Breast epithelium (tissue), 3 donors: ENCODE data around the gene ZNF143.

Source experiments
- POLR2A ChIP-seq: fragments of 450-650 bp; IDR thresholded peaks from one replicate; pipeline ENCODE4 v1.6.1; 2016; ENCODE audit warnings: antibody characterized with exemption, mild to moderate bottlenecking, moderate library complexity
- POLR2AphosphoS5 ChIP-seq, 3 donors: sonication (generic); formaldehyde crosslinking; IDR thresholded peaks; one replicate each; pipeline ENCODE4 v1.6.1; 2017; ENCODE audit warnings: antibody characterized with exemption in 3 of 3
- TF ChIP-seq, protein P1 (sequence below), 3 donors: fragments of 450-650 bp; IDR thresholded peaks; one replicate each; pipeline ENCODE4 v1.5.1; 2016 to 2017; ENCODE audit warnings: antibody characterized with exemption in 3 of 3, mild to moderate bottlenecking in 3 of 3, moderate library complexity in 3 of 3

DNA sequence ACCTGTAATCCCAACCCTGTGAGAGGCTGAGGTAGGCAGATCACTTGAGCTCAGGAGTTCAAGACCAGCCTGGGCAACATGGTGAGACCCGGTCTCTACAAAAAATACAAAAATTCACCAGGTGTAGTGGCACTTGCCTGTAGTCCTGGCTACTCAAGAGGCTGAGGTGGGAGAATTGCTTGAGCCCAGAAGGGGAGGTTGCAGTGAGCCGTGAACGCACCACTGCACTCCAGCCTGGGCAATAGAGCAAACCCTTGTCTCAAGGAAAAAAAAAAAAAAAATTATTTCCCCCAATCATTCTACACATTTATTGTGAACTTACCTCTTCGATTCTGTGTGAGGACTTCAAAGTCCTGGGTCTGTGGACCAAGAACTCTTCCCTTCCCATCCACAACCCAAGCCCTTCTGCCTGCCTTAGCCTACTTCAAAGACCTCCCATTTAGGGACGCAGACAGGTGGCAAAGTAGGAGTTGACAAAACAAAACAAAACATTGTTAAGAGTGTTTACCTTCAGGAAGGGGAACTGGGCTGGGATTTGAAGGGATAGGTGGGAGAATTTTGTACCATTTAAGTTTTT is 108.9 kb downstream of the ZNF143 start:
- TF ChIP-seq, protein P1, sequence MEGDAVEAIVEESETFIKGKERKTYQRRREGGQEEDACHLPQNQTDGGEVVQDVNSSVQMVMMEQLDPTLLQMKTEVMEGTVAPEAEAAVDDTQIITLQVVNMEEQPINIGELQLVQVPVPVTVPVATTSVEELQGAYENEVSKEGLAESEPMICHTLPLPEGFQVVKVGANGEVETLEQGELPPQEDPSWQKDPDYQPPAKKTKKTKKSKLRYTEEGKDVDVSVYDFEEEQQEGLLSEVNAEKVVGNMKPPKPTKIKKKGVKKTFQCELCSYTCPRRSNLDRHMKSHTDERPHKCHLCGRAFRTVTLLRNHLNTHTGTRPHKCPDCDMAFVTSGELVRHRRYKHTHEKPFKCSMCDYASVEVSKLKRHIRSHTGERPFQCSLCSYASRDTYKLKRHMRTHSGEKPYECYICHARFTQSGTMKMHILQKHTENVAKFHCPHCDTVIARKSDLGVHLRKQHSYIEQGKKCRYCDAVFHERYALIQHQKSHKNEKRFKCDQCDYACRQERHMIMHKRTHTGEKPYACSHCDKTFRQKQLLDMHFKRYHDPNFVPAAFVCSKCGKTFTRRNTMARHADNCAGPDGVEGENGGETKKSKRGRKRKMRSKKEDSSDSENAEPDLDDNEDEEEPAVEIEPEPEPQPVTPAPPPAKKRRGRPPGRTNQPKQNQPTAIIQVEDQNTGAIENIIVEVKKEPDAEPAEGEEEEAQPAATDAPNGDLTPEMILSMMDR (IDR thresholded peaks at IDR 0.05) = no peak
- no peak for TF ChIP-seq POLR2AphosphoS5 (IDR thresholded peaks at IDR 0.05)
- no peak for TF ChIP-seq POLR2A
